SH-SY5Y (cell line): ENCODE measurements around the gene NPRL2.

Source experiments
- GATA2 ChIP-seq: IDR thresholded peaks from 2 replicates; pipeline ENCODE4 v1.6.1; 2011; ENCODE audit warnings: mild to moderate bottlenecking, low read depth, low read length
- GATA3 ChIP-seq: IDR thresholded peaks from 2 replicates; pipeline ENCODE4 v1.6.1; 2011; ENCODE audit warnings: low read depth, mild to moderate bottlenecking, low read length, moderate library complexity

DNA sequence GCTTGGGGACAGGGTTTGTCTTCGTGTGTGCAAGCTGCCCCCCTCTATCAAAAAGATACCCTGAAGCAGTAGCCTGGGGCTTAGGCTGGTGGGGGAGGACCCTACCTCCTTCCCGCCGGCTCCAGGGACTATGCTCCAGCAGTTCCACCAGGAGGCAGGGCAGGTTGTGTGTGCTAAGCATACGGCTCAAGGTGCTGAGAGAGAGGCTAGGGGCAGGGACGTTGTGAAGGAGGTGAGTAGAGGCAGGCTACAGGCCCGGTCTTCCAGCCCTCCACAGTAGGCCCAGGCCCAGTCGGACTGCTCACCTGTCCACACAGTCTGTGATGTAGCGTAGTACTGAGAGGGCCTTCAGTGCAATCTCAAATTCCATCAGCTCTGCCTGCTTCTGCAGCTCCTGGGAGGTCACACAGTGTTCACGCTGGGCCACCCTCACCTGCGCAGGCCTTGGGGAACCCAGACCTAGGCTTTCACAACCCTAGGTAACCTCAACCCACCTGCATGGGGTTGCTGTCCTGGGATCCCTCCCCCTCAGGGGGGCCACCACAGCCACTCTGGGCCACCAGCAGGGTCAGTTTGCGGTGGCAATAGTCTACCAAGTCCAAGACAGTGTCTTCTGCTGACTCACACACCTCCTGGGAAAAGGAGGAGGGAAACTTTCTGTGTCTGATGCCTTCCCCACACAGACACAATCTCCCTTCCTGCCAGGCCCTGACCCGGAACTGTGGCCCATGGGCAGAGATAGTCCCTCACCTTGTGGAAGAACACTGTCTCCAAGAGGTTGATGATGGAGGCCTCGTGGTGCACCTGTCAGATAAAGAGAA is 7.6 kb downstream of the NPRL2 start:
- TF ChIP-seq GATA2 (no peak), GATA3 (no peak)
